Lower lobe of right lung (tissue), 2 donors: ENCODE data around the gene SNRNP200. TPM values are rescaled to one million over a fixed set of nuclear protein-coding genes. Genes with fewer than 3 reads are reported as not detected.
A peak's percentile ranks its signal among the peaks of the same experiment; 100 is the strongest.

Source experiments
- ATAC-seq, 2 donors: fragments of 200-7000 bp; cut with Tn5 transposase; one replicate each; pipeline ENCODE4 v1.9.1; 2020 to 2022; ENCODE audit warnings: mild to moderate bottlenecking in 2 of 2, moderate library complexity in 2 of 2
- DNase-seq: peaks from one replicate; pipeline ENCODE4 v3.0.0-alpha.2; 2020
- H3K27ac ChIP-seq: fragments of 200-600 bp; one replicate; pipeline ENCODE4 v1.8.0; 2022
- H3K27me3 ChIP-seq: fragments of 200-600 bp; one replicate; pipeline ENCODE4 v1.8.0; 2022; ENCODE audit warnings: low read depth
- H3K36me3 ChIP-seq: fragments of 200-600 bp; one replicate; pipeline ENCODE4 v1.8.0; 2022; ENCODE audit warnings: mild to moderate bottlenecking
- H3K4me1 ChIP-seq: fragments of 200-600 bp; one replicate; pipeline ENCODE4 v1.8.0; 2022
- H3K4me3 ChIP-seq: fragments of 200-600 bp; one replicate; pipeline ENCODE4 v1.8.0; 2022; ENCODE audit warnings: mild to moderate bottlenecking
- H3K9me3 ChIP-seq: fragments of 200-600 bp; one replicate; pipeline ENCODE4 v1.8.0; 2022
- intact Hi-C: fragments of 100-400 bp; cut with DNase I; formaldehyde crosslinking; loops from one replicate; pipeline ENCODE4 v1.11.0; 2022
- total RNA-seq: library from RNA; stranded (reverse); fragmentation: NEBNext Ultra II Directional; extraction: Animal tissue kit (Norgen Biotek cat#: 25700); gene quantifications from one replicate; pipeline ENCODE4 v1.2.1, GENCODE V29; 2021
- TF ChIP-seq, protein P1 (sequence below): fragments of 200-600 bp; IDR thresholded peaks from one replicate; pipeline ENCODE4 v1.8.0; 2022; ENCODE audit warnings: antibody characterized with exemption, mild to moderate bottlenecking
- donor health status: DM: no; HTN: yes; CAD: no; lungs with severe emphysema.

Gene SNRNP200
- total RNA-seq, 1 donor from 2014 or later: 95.3 TPM

DNA sequence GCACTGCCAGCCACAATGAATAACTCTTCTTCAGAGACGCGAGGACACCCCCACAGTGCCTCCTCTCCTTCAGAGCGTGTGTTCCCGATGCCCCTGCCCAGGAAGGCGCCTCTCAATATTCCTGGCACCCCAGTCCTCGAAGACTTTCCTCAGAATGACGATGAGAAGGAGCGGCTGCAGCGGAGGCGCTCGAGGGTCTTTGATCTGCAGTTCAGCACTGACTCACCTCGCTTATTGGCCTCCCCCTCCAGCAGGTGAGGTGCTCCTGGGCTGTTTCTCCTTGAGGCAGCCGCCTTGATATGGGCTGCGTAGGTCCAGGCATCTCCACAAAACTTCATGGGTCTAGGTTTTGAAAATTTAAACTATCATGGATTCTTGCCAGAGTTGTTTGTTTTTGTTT, 36.3 kb upstream of the SNRNP200 start:
- no peak for ATAC-seq
- DNase-seq: no peak
- TF ChIP-seq, protein P1, sequence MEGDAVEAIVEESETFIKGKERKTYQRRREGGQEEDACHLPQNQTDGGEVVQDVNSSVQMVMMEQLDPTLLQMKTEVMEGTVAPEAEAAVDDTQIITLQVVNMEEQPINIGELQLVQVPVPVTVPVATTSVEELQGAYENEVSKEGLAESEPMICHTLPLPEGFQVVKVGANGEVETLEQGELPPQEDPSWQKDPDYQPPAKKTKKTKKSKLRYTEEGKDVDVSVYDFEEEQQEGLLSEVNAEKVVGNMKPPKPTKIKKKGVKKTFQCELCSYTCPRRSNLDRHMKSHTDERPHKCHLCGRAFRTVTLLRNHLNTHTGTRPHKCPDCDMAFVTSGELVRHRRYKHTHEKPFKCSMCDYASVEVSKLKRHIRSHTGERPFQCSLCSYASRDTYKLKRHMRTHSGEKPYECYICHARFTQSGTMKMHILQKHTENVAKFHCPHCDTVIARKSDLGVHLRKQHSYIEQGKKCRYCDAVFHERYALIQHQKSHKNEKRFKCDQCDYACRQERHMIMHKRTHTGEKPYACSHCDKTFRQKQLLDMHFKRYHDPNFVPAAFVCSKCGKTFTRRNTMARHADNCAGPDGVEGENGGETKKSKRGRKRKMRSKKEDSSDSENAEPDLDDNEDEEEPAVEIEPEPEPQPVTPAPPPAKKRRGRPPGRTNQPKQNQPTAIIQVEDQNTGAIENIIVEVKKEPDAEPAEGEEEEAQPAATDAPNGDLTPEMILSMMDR: no peak
- H3K4me1 ChIP-seq: peaks cover 2% of the 10 kb centered on the region
- intact Hi-C loops: no loop called here
- H3K9me3 ChIP-seq: no peaks in the 10 kb centered on the region
- no peaks in the 10 kb centered on the region for H3K27me3 ChIP-seq
- H3K27ac ChIP-seq: no peak overlapping the region
- no peak overlapping the region for H3K4me3 ChIP-seq
- H3K36me3 ChIP-seq: no peaks in the 10 kb centered on the region

DNA sequence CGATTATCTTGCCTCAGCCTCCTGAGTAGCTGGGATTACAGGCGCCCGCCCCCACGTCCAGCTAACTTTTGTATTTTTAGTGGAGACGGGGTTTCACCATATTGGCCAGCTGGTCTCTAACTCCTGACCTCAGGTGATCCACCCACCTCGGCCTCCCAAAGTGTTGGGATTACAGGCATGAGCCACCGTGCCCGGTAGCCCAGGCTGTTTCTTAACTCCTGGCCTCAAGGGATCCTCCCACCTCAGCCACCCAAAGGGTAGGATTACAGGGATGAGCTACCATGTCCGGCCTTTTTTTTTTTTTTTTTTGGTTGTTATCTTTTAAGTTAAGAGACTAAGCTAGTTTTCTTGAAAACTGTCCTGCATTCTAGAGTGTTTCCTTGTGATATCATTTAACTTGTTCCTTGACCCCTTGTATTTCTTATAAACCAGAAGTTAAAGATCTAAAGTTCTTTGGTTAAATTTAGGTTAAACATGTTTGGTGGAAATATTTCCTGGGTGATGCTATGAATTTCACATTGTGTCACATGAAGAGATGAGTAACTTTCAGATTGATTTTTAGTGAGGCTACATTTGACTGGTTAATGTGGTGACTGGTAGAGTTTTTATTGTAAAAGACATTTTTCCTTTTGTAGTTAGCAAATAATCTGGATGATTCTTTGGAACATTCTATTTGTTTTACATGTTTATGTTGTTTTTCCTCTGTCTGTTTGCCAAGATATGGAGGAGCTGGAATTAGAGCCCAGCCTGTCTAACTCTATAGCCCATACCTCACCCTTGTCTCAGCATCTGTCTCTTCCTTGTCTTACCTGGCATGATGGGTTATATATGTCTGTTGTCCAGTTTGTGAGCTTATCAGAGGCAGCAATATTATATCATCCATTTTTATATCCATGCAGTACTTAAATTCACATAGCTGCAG, 35.4 kb upstream of the SNRNP200 start:
- no peak for DNase-seq

DNA sequence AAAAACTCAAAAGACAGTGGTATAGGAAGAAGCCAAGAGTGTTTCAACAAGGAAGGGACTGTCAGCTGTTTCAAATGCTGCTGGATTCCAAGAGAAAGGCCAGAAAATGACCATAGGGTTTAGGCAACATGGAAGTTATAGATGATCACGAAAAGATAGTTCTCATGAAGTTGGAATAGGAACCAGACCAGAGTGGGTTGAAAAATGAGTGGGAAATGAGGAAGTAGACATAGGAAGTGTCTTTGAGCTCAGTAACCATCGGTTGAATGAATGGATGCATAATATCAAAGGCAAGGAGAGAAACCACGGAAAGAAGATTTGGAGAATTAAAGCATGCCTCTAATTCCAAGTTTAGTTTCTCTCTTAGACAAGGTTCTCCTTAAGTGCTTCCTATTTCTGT, 31.5 kb upstream of the SNRNP200 start:
- no peak overlapping the region for H3K27ac ChIP-seq
- TF ChIP-seq, protein P1: no peak
- no peak for DNase-seq
- H3K27me3 ChIP-seq: no peaks in the 10 kb centered on the region
- H3K4me1 ChIP-seq: peaks cover 18% of the 10 kb centered on the region
- H3K4me3 ChIP-seq: no peak overlapping the region
- no peak for ATAC-seq
- no peaks in the 10 kb centered on the region for H3K9me3 ChIP-seq
- intact Hi-C loops: no loop called here
- no peaks in the 10 kb centered on the region for H3K36me3 ChIP-seq

More for the DNA sequence above, 35.4 kb upstream of the SNRNP200 start:
- intact Hi-C loops: no loop called here
- Histone ChIP-seq H3K9me3 (no peaks in the 10 kb centered on the region), H3K27ac (no peak overlapping the region), H3K36me3 (no peaks in the 10 kb centered on the region), H3K27me3 (no peaks in the 10 kb centered on the region), H3K4me1 (peaks cover 10% of the 10 kb centered on the region), H3K4me3 (no peak overlapping the region)
- TF ChIP-seq, protein P1: no peak
- ATAC-seq: no peak

DNA sequence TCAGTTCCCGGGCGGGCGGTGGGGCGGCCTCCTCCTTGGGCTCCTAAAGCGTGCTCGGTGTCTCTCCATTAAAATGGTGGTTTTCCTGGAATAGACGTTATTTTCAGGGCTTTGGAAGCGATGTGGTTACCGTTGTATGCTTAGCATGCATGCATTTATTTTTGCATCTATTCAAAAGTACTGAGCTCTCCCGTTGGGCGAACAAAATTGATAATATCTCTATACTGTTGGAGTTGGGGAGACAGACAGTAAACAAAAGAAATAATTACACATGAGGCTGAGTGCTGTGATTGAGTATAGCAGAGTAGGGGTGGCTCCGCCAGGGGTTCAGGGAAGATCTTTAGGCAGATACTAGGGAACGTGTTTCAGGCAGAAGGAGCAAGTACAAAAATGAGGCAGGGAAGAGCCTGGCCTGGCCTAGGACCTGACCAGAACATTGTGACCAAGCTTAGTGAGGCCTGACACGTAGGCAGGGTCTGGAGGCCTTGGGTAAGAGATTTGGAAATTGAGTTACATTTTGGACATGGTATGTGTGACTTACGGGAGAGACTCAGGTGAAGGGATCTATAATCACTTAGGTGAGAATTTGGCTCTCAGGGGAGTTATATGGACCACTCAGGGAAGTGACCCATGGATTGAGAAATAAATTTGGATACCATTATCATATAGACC, 30.9 kb upstream of the SNRNP200 start:
- TF ChIP-seq, protein P1: no peak
- H3K4me1 ChIP-seq: peaks cover 18% of the 10 kb centered on the region
- H3K27me3 ChIP-seq: no peaks in the 10 kb centered on the region
- H3K36me3 ChIP-seq: no peaks in the 10 kb centered on the region
- DNase-seq (no peak), ATAC-seq (no peak)
- intact Hi-C loops: no loop called here
- H3K4me3 ChIP-seq: peak overlapping the region; percentile 81
- peak overlapping the region; percentile 98 for H3K27ac ChIP-seq
- H3K9me3 ChIP-seq: no peaks in the 10 kb centered on the region

DNA sequence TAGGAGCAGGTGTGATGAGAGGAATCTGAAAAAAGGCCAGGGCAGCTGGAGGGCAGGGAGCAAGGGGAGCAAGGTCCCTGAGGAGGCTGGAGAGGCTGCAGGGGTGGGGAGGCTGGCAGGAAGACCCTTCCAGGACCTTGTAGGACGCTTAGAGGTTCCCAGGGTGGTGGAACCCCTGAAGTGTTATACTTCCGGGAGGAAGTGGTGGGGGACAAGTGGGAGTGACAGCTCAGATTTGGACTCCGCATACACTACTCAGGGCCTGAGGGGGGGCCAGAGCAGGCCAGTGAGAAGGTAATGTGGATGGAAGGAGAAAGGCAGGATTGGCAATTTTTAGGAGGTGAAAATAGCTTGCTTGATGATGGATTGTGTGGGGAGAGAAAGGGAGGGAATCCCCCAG, 28.4 kb upstream of the SNRNP200 start:
- no peak for ATAC-seq
- Histone ChIP-seq H3K9me3 (no peaks in the 10 kb centered on the region), H3K27me3 (no peaks in the 10 kb centered on the region), H3K36me3 (no peaks in the 10 kb centered on the region), H3K4me3 (no peak overlapping the region), H3K27ac (no peak overlapping the region), H3K4me1 (peaks cover 27% of the 10 kb centered on the region)
- DNase-seq: no peak
- TF ChIP-seq, protein P1: no peak
- intact Hi-C loops: no loop called here
